Right cardiac atrium (tissue), 5 donors: Measurements from ENCODE around the gene PLCB1. TPM values are rescaled to one million over a fixed set of nuclear protein-coding genes. Genes with fewer than 3 reads are reported as not detected.
"Not testable (repeated sequence)": the region's sequence is repeated elsewhere in the genome, so short reads cannot be mapped to it uniquely, and the experiment has no call there.

ENCODE experiments used
- ATAC-seq, 2 donors: fragments of 200-7000 bp; cut with Tn5 transposase; one replicate each; pipeline versions ENCODE4 v1.8.0 to v1.9.1; 2020; ENCODE audit warnings: moderate library complexity in 2 of 2, mild to moderate bottlenecking in 1 of 2
- DNase-seq, 3 donors: peaks; one replicate each; pipeline ENCODE4 v3.0.0-alpha.2; 2020
- H3K27ac ChIP-seq: one replicate; pipeline ENCODE4 v1.5.1; 2013; ENCODE audit warnings: mild to moderate bottlenecking, low read length, control low read depth, moderate library complexity
- H3K27me3 ChIP-seq: one replicate; pipeline ENCODE4 v1.6.1; 2013; ENCODE audit not compliant: control insufficient read depth, insufficient read depth
- H3K4me1 ChIP-seq: one replicate; pipeline ENCODE4 v1.6.1; 2013; ENCODE audit warnings: low read length; ENCODE audit not compliant: control insufficient read depth, insufficient read depth
- H3K4me3 ChIP-seq: one replicate; pipeline ENCODE4 v1.5.1; 2013; ENCODE audit warnings: low read length, control low read depth
- H3K9me3 ChIP-seq: one replicate; pipeline ENCODE4 v1.6.1; 2013; ENCODE audit warnings: low read length; ENCODE audit not compliant: control insufficient read depth
- WGBS: extraction: QIAGEN DNeasy Blood & Tissue Kit; methylation state at CpG from one replicate; pipeline ENCODE4 v1.1.7; 2013; 5-methylcytosine and 5-hydroxymethylcytosine counted together
- intact Hi-C, 4 donors: fragments of 100-400 bp; cut with DNase I; formaldehyde crosslinking; loops; one replicate each; pipeline versions ENCODE4 v1.11.0 to v1.14.0; 2022 to 2023
- polyA plus RNA-seq: library from polyadenylated mRNA; stranded (reverse); fragments of 200-250 nt; gene quantifications from one replicate; pipeline ENCODE4 v1.2.3, GENCODE V29; 2013
- total RNA-seq, 4 donors: library from RNA; stranded (reverse); fragmentation: NEBNext Ultra II Directional; extraction: Animal tissue kit (Norgen Biotek cat#: 25700); gene quantifications; one replicate each; pipeline ENCODE4 v1.2.1, GENCODE V29; 2021
- donor health status: healthy with polysubstance abuse.
- donor health status: DM: no; HTN: yes; CAD: no.
- donor health status: DM: no; HTN: no; CAD: no.
- donor health status: DM: no; HTN: yes; CAD: no; lungs with severe emphysema.
- donor health status: DM: yes; HTN: yes; CAD: no.

The PLCB1 gene
- total and polyA plus RNA-seq, 5 donors: 7.6 to 20.3 (median 11.6) TPM

DNA sequence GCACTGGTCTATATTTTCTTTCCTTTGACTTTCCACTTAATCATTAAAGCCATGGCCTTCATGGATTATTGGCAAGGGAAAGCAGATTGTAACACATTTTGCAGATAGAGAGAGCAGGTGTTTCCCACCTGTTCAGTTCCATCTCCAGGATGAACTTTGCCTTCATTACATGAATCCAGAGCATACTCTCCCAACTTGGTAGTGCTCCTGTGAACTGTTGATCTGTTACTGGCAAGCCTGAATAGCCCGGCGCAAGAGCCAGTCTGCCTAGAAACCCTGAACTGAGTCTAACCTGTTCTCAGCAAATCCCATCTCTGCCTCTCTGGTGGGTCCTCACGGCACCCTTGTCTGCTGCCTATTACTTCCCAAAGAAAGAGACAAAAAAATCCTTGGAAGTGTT lies 210.3 kb downstream of the PLCB1 start:
- ATAC-seq (no peak), DNase-seq (no peak)
- no peak overlapping the region for H3K27ac ChIP-seq
- no peak overlapping the region for H3K4me3 ChIP-seq
- 98% methylated on average over 3 of the region's 3 CpGs for WGBS
- no peaks in the 10 kb centered on the region for H3K9me3 ChIP-seq
- H3K27me3 ChIP-seq: no peaks in the 10 kb centered on the region
- intact Hi-C loops: no loop called here
- H3K4me1 ChIP-seq: peaks cover 10% of the 10 kb centered on the region

DNA sequence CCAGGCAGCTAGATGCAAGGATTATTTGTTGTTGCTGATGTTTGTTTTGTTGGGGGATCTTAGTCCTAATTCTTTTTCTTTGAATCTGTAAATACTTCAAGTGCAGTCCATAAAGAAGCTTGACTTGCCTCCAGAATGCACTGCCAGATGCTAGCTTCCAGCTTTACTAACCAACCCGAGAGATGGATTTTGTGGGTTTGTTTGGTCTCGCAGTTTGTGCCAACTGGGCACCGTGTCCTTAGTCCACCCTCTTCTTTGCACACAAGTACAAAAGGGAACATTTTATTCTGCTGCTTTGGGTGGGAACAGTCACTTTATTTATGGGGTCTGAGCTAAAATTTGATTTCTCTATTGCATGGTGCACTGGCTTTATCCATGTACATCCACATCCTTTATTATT lies 212.0 kb downstream of the PLCB1 start:
- intact Hi-C loops: no loop called here
- no peak for ATAC-seq
- no peak overlapping the region for H3K27ac ChIP-seq
- no peak for DNase-seq
- peaks cover 10% of the 10 kb centered on the region for H3K4me1 ChIP-seq
- WGBS: 75% methylated on average over 3 of the region's 3 CpGs
- H3K27me3 ChIP-seq: no peaks in the 10 kb centered on the region
- H3K4me3 ChIP-seq: no peak overlapping the region
- no peaks in the 10 kb centered on the region for H3K9me3 ChIP-seq

DNA sequence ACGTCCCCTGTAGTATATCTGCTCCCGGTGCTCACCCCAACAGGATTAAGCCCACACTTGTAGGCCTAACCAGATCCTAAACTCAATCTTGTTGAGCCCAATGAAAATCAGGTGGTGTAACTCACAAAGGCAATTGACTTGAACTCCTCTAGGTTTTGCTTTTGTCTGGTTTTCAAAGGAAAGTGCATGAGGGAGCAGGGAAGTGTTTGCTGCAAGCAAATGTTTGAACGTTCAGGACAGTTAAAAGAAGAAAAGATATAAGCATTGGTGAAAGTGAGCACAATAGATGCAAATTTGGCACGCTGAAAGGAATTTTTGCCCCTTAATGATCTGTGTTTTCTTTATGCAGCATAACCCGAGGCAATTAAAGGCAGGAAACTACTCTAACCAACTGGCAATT lies 212.6 kb downstream of the PLCB1 start:
- WGBS: 80% methylated on average over 5 of the region's 5 CpGs
- no peak for ATAC-seq
- Histone ChIP-seq H3K4me3 (no peak overlapping the region), H3K9me3 (no peaks in the 10 kb centered on the region), H3K27ac (no peak overlapping the region), H3K27me3 (no peaks in the 10 kb centered on the region), H3K4me1 (peaks cover 10% of the 10 kb centered on the region)
- intact Hi-C loops: no loop called here
- no peak for DNase-seq

DNA sequence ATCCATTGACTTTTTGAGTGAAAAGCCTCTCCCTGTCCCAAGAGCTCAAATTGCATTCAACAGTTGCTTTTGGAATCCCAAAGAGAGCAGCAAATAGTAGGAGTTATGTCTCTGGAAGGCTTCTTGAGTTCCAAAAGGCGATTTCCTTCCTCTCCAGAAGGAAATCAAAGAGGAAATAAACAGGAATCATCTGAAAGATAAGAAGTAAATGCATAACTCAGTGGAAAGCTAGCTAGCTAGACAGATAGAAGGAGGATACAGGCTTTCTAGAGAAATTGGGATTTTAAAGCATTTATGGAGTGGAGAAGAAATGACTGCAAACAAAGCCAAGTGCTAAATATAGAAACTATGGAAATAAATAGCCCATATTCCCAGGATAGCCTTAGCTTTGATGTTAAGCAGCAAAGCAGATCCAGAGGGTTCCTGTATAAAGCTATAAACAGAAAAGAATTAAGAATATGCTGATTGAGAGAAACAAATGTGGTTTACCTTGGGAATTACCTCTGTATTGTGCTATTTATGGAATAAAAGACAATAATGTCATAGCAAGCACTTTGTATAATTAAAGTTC lies 214.7 kb downstream of the PLCB1 start:
- H3K27me3 ChIP-seq: no peaks in the 10 kb centered on the region
- intact Hi-C loops: no loop called here
- no peak overlapping the region for H3K27ac ChIP-seq
- ATAC-seq: no peak
- H3K4me1 ChIP-seq: peaks cover 8% of the 10 kb centered on the region
- no peaks in the 10 kb centered on the region for H3K9me3 ChIP-seq
- no peak overlapping the region for H3K4me3 ChIP-seq
- DNase-seq: no peak
- 50% methylated on average over 1 of the region's 1 CpG for WGBS

DNA sequence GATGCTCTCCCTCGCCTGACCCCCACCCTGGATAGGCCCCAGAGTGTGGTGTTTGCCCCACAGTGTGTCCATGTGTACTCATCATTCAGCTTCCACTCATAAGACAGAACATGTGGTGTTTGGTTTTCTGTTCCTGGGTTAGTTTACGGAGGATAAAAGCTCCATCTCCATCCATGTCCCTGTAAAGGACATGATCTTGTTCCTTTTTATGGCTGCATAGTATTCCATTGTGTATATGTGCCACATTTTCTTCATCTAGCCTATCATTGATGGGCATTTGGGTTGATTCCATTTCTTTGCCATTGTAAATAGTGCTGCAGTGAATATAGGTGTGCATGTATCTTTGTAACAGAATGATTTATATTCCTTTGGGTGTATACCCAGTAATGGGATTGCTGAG lies 218.2 kb downstream of the PLCB1 start:
- intact Hi-C loops, DNase-seq, ATAC-seq, H3K9me3 ChIP-seq, H3K4me1 ChIP-seq, H3K4me3 ChIP-seq, H3K27me3 ChIP-seq, H3K27ac ChIP-seq: not testable (repeated sequence)
- over 99% methylated on average over 2 of the region's 2 CpGs for WGBS

- Histone ChIP-seq H3K9me3 (no peaks in the 10 kb centered on the region), H3K27ac (no peak overlapping the region), H3K4me3 (no peak overlapping the region), H3K4me1 (no peaks in the 10 kb centered on the region), H3K27me3 (no peaks in the 10 kb centered on the region)
- ATAC-seq (no peak), DNase-seq (no peak)
- intact Hi-C loops: no loop called here
- 89% methylated on average over 1 of the region's 1 CpG for WGBS
These were observed 220.4 kb downstream of the PLCB1 start for GRCh38 chr20:8352486-8352885.

DNA sequence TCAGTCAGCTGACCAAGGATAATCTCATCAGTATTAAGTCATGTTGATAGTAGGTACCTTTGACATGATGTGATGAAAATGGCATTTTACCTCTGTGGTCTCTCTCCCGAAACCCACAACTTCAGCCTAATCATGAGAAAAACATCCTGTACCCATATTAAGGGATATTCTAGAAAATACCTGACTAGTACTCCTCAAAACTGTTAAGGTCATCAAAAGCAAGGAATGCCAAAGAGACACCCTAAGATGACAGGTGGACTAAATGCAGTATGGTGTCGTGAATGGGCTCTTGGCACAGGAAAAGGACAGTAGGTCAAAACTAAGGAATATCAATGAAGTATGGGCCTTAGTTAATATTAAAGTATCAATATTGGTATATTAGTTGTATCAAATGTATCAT lies 221.4 kb downstream of the PLCB1 start:
- no peaks in the 10 kb centered on the region for H3K9me3 ChIP-seq
- H3K4me1 ChIP-seq: no peaks in the 10 kb centered on the region
- H3K27ac ChIP-seq: no peak overlapping the region
- H3K4me3 ChIP-seq: no peak overlapping the region
- no peaks in the 10 kb centered on the region for H3K27me3 ChIP-seq
- intact Hi-C loops: no loop called here
- DNase-seq (no peak), ATAC-seq (no peak)
- over 99% methylated on average over 2 of the region's 2 CpGs for WGBS

- H3K4me1 ChIP-seq: peaks cover 4% of the 10 kb centered on the region
- 93% methylated on average over 3 of the region's 3 CpGs for WGBS
These were observed 223.4 kb downstream of the PLCB1 start for GRCh38 chr20:8355453-8355852.

GRCh38 chr20:8356806-8357205 lies 224.7 kb downstream of the PLCB1 start:
- peaks cover 4% of the 10 kb centered on the region for H3K4me1 ChIP-seq
- H3K27ac ChIP-seq: no peak overlapping the region
- no peak for ATAC-seq
- H3K27me3 ChIP-seq: no peaks in the 10 kb centered on the region
- no peaks in the 10 kb centered on the region for H3K9me3 ChIP-seq
- no peak overlapping the region for H3K4me3 ChIP-seq
- 70% methylated on average over 2 of the region's 2 CpGs for WGBS
- intact Hi-C loops: no loop called here
- DNase-seq: no peak

More at GRCh38 chr20:8355453-8355852, 223.4 kb downstream of the PLCB1 start:
- H3K9me3 ChIP-seq: no peaks in the 10 kb centered on the region
- intact Hi-C loops: no loop called here
- no peak overlapping the region for H3K27ac ChIP-seq
- no peaks in the 10 kb centered on the region for H3K27me3 ChIP-seq
- DNase-seq: no peak
- no peak overlapping the region for H3K4me3 ChIP-seq
- no peak for ATAC-seq

DNA sequence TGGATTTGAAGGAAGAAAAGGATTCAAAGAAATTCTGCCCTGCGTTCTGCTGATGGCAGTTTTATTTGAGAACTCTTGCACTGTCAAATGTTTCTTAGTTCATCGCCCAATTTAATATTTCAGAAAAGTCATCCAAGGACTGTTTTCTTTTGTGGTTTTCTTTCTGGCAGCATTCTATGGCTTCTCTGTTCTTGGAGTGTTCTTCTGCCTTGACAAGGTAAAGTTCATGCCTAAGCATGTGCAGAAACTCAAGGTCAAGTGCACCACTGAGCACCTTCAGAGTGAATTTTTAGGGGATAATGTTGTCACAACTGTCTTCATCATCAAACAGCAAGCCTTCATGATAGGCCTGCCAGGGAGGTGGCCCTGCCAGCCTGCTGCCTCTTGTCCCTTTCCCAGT lies 225.6 kb downstream of the PLCB1 start:
- no peak overlapping the region for H3K27ac ChIP-seq
- intact Hi-C loops: no loop called here
- ATAC-seq: no peak
- H3K9me3 ChIP-seq: no peaks in the 10 kb centered on the region
- WGBS: 83% methylated on average over 2 of the region's 2 CpGs
- no peak for DNase-seq
- no peaks in the 10 kb centered on the region for H3K27me3 ChIP-seq
- no peak overlapping the region for H3K4me3 ChIP-seq
- H3K4me1 ChIP-seq: peaks cover 4% of the 10 kb centered on the region

GRCh38 chr20:8360035-8360434 lies 228.0 kb downstream of the PLCB1 start:
- ATAC-seq (no peak), DNase-seq (no peak)
- Histone ChIP-seq H3K4me1 (peaks cover 4% of the 10 kb centered on the region), H3K9me3 (no peaks in the 10 kb centered on the region), H3K27me3 (no peaks in the 10 kb centered on the region), H3K4me3 (no peak overlapping the region), H3K27ac (no peak overlapping the region)
- WGBS: 61% methylated on average over 2 of the region's 2 CpGs
- intact Hi-C loops: no loop called here

GRCh38 chr20:8361006-8361652 lies 229.1 kb downstream of the PLCB1 start:
- ATAC-seq (peak; percentile 72 to 81), DNase-seq (no peak)
- 50% methylated on average over 5 of the region's 5 CpGs for WGBS
- Histone ChIP-seq H3K4me1 (peaks cover 4% of the 10 kb centered on the region), H3K9me3 (no peaks in the 10 kb centered on the region), H3K27me3 (no peaks in the 10 kb centered on the region), H3K27ac (no peak overlapping the region), H3K4me3 (no peak overlapping the region)
- intact Hi-C loops: no loop called here
